Subcutaneous abdominal adipose tissue (tissue), 5 donors: ENCODE measurements around the gene MEI1.
"Not testable (repeated sequence)": the region's sequence is repeated elsewhere in the genome, so short reads cannot be mapped to it uniquely, and the experiment has no call there.

Experiments
- H3K27ac ChIP-seq: one replicate; pipeline ENCODE4 v1.7.0; 2013; ENCODE audit warnings: low read depth, mild to moderate bottlenecking, inconsistent platforms, low read length, moderate library complexity
- H3K27me3 ChIP-seq, 5 donors: one replicate each; pipeline ENCODE4 v1.7.0; 2013; ENCODE audit warnings: low read length in 5 of 5, inconsistent platforms in 1 of 5; ENCODE audit not compliant: control insufficient read depth in 5 of 5, insufficient read depth in 4 of 5
- H3K36me3 ChIP-seq, 5 donors: one replicate each; pipeline ENCODE4 v1.7.0; 2013; ENCODE audit warnings: low read length in 5 of 5; ENCODE audit not compliant: control insufficient read depth in 5 of 5, insufficient read depth in 5 of 5
- H3K4me1 ChIP-seq, 5 donors: one replicate each; pipeline ENCODE4 v1.7.0; 2013; ENCODE audit warnings: low read length in 5 of 5, mild to moderate bottlenecking in 3 of 5, moderate library complexity in 1 of 5; ENCODE audit not compliant: control insufficient read depth in 5 of 5, insufficient read depth in 5 of 5
- H3K4me3 ChIP-seq, 5 donors: one replicate each; pipeline ENCODE4 v1.7.0; 2013; ENCODE audit warnings: low read length in 5 of 5, low read depth in 1 of 5
- H3K9ac ChIP-seq, 5 donors: one replicate each; pipeline ENCODE4 v1.7.0; 2013; ENCODE audit warnings: low read length in 5 of 5, mild to moderate bottlenecking in 4 of 5, moderate library complexity in 3 of 5
- H3K9me3 ChIP-seq, 5 donors: one replicate each; pipeline ENCODE4 v1.7.0; 2013; ENCODE audit warnings: low read length in 5 of 5; ENCODE audit not compliant: control insufficient read depth in 5 of 5
- donor health status: healthy.
- donor health status: healthy.
- donor health status: healthy.
- donor health status: healthy.
- donor health status: healthy.

The MEI1 gene

GRCh38 chr22:41833369-41834004 is 134.2 kb downstream of the MEI1 start:
- H3K9ac ChIP-seq = peak overlapping the region; percentile 35 to 81 (median 76)
- H3K27ac ChIP-seq = peak overlapping the region; percentile 81
- H3K27me3 ChIP-seq = no peaks in the 10 kb centered on the region
- H3K4me1 ChIP-seq = peaks cover 0 to 29% (median 22%) of the 10 kb centered on the region in 5 donors
- H3K36me3 ChIP-seq = peaks cover 0 to 12% (median 11%) of the 10 kb centered on the region in 5 donors
- H3K4me3 ChIP-seq = peak overlapping the region; percentile 61 to 77 (median 70)
- no peaks in the 10 kb centered on the region for H3K9me3 ChIP-seq

- peak overlapping the region; percentile 81 for H3K27ac ChIP-seq
- H3K27me3 ChIP-seq = no peaks in the 10 kb centered on the region
- H3K9ac ChIP-seq = peak overlapping the region; percentile 26 to 80 (median 60)
- peaks cover 0 to 29% (median 22%) of the 10 kb centered on the region in 5 donors for H3K4me1 ChIP-seq
- no peaks in the 10 kb centered on the region for H3K9me3 ChIP-seq
- H3K36me3 ChIP-seq = peaks cover 0 to 17% (median 13%) of the 10 kb centered on the region in 5 donors
- peak overlapping the region; percentile 61 to 77 (median 70) for H3K4me3 ChIP-seq
Observed at GRCh38 chr22:41834005-41834944, 135.0 kb downstream of the MEI1 start.

- not testable (repeated sequence) for H3K27ac ChIP-seq, H3K9me3 ChIP-seq, H3K27me3 ChIP-seq, H3K9ac ChIP-seq, H3K4me3 ChIP-seq
- H3K4me1 ChIP-seq = peaks cover 0 to 31% (median 22%) of the 10 kb centered on the region in 5 donors
- peaks cover 0 to 19% (median 13%) of the 10 kb centered on the region in 5 donors for H3K36me3 ChIP-seq
Observed at GRCh38 chr22:41835462-41835861, 136.2 kb downstream of the MEI1 start.

GRCh38 chr22:41836551-41836950 is 137.2 kb downstream of the MEI1 start:
- peaks cover 0 to 37% (median 26%) of the 10 kb centered on the region in 5 donors for H3K4me1 ChIP-seq
- no peaks in the 10 kb centered on the region for H3K9me3 ChIP-seq
- no peak overlapping the region for H3K27ac ChIP-seq

GRCh38 chr22:41838842-41839618 is 139.7 kb downstream of the MEI1 start:
- peaks cover 0 to 19% (median 16%) of the 10 kb centered on the region in 5 donors for H3K36me3 ChIP-seq
- no peak overlapping the region for H3K4me3 ChIP-seq
- peaks cover 0 to 22% (median 15%) of the 10 kb centered on the region in 5 donors for H3K4me1 ChIP-seq
- peak overlapping the region in 1 of 5 donors; percentile 26 for H3K9ac ChIP-seq
- no peaks in the 10 kb centered on the region for H3K9me3 ChIP-seq
- H3K27me3 ChIP-seq = no peaks in the 10 kb centered on the region
- H3K27ac ChIP-seq = no peak overlapping the region

More at GRCh38 chr22:41836551-41836950, 137.2 kb downstream of the MEI1 start:
- Histone ChIP-seq H3K27me3 (no peaks in the 10 kb centered on the region), H3K4me3 (no peak overlapping the region), H3K36me3 (peaks cover 0 to 19% (median 16%) of the 10 kb centered on the region in 5 donors), H3K9ac (no peak overlapping the region)

GRCh38 chr22:41840216-41840615 is 140.9 kb downstream of the MEI1 start:
- Histone ChIP-seq H3K9ac (no peak overlapping the region), H3K4me3 (no peak overlapping the region), H3K9me3 (no peaks in the 10 kb centered on the region), H3K4me1 (peaks cover 0 to 13% (median 10%) of the 10 kb centered on the region in 5 donors), H3K27me3 (no peaks in the 10 kb centered on the region), H3K36me3 (peaks cover 0 to 19% (median 16%) of the 10 kb centered on the region in 5 donors), H3K27ac (no peak overlapping the region)

GRCh38 chr22:41841085-41841712 is 141.9 kb downstream of the MEI1 start:
- Histone ChIP-seq H3K27ac (no peak overlapping the region), H3K9me3 (no peaks in the 10 kb centered on the region), H3K9ac (peak overlapping the region in 1 of 5 donors; percentile 44), H3K27me3 (no peaks in the 10 kb centered on the region), H3K4me3 (no peak overlapping the region), H3K36me3 (peaks cover 0 to 17% (median 11%) of the 10 kb centered on the region in 5 donors), H3K4me1 (peaks cover 0 to 13% (median 10%) of the 10 kb centered on the region in 5 donors)

- Histone ChIP-seq H3K4me1 (peaks cover 0 to 15% (median 12%) of the 10 kb centered on the region in 5 donors), H3K27me3 (no peaks in the 10 kb centered on the region)
Observed at GRCh38 chr22:41842996-41843970, 144.0 kb downstream of the MEI1 start.

More at GRCh38 chr22:41842996-41843970, 144.0 kb downstream of the MEI1 start:
- H3K9ac ChIP-seq = no peak overlapping the region
- no peak overlapping the region for H3K4me3 ChIP-seq
- peaks cover 0 to 9% (median 4%) of the 10 kb centered on the region in 5 donors for H3K36me3 ChIP-seq
- no peak overlapping the region for H3K27ac ChIP-seq
- no peaks in the 10 kb centered on the region for H3K9me3 ChIP-seq
